ENCODE measurements around the gene BMP4. TPM values are rescaled to one million over a fixed set of nuclear protein-coding genes. Genes with fewer than 3 reads are reported as not detected.

Gene BMP4
- total and polyA plus RNA-seq, 2 experiments from 2014 or later = 2.5 to 3.9 TPM

DNA sequence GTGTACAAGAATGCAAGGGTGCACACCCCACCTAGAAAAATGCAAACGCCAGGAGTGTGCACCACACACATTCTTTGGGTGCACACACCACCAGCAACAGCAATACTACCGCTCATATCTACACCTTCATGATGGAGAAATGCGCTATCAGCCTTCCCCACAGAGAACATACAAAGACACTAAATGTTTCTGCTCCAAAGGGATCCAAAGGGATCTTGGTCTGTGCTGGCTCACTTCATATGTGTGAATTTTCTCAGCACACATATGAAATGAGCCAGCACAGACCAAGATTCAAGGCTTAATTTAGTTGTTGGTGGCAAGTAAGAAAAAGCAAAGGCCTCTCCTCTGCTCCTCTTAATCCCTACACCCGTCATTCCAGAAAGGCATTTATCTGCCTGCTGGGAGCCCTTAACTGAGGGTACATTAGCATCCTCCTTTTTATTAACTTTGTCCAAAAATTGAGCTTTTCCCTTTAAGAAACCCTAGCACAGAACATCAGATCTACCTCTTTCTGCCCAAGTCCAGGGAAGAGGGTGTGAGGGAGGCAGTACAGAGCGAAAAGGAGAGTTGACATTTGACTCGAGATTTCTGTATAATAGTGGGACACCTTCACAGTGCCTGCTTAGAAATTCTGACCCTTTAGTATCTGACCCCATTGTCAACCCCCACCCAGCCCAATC lies 8.3 kb downstream of the BMP4 start:
- Histone ChIP-seq H3K4me3 (peak overlapping the region; percentile 57), H3K27me3 (ENCODE audit: insufficient read depth) (peaks cover 96% of the 10 kb centered on the region), H3K79me2 (replicated peaks; ENCODE audit: insufficient read depth) (no peaks in the 10 kb centered on the region), H2AFZ (no peak overlapping the region), H3K27ac (ENCODE audit: low read depth) (no peak overlapping the region), H3K9me2 (ENCODE audit: insufficient read depth) (no peaks in the 10 kb centered on the region), H4K20me1 (replicated peaks; ENCODE audit: insufficient read depth) (no peaks in the 10 kb centered on the region; the same call in 1 of the 2 replicates), H3K4me1 (ENCODE audit: insufficient read depth) (peaks cover 61% of the 10 kb centered on the region), H3K36me3 (ENCODE audit: insufficient read depth) (no peaks in the 10 kb centered on the region), H3K4me2 (peak overlapping the region; percentile 72), H3F3A (replicated peaks; ENCODE audit: low read depth) (peaks cover 13% of the 10 kb centered on the region; the same call in 1 of the 2 replicates)
- Mint-ChIP-seq H3K9me3 (no peaks in the 10 kb centered on the region), H3K4me1 (peaks cover 65% of the 10 kb centered on the region), H3K36me3 (ENCODE audit: low read depth) (peaks cover 3% of the 10 kb centered on the region; the same call in 1 of the 3 replicates), H3K27me3 (ENCODE audit: insufficient read depth, low read depth, poor library complexity) (peaks cover 87% of the 10 kb centered on the region), H3K4me3 (peak overlapping the region; percentile 77; the same call in 1 of the 3 replicates), H3K27ac (no peak overlapping the region)
- TF ChIP-seq EZH2 (IDR thresholded peaks at IDR 0.05; ENCODE audit: low read depth, unreplicated experiment) (peak; percentile 59), JUNB (IDR thresholded peaks at IDR 0.05; ENCODE audit: unreplicated experiment) (no peak)
- DNase-seq (ENCODE audit: low spot score) (no peak), ATAC-seq (no peak)

DNA sequence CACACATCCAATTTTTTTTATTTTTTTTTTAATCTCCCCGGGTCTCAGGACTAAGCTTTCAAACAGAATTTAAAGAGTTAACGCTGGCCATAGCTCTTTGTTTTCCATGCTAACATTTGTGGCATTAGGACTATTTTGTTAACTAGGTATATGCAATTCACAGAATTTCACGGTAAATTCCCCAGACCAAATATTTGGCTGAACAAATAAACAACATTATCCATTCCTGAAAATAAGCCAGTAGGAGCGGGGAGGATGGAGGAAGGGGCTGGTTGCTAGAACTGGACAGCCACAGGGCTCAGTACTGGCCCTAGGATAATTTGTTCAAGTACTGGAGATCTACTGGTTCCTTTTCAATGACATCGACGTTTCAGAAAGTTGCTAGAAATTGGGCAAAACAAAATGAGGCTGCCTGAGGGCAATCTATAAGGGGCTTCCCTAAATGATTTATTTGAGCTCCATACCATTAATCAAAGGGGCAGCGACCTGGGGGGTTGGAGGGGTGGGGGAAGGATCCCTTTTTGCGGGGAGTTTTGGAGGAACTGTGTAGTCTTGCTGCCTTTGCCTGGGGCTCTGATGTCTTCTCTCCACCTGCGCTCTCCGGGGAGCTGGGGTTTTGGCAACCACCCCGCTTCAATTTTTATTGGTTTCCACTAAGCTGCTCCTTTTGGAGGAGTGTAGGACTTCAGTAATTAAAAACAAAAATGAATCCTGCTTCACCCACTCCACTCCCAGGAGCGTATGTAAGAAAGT lies 9.0 kb downstream of the BMP4 start:
- H3K27ac Mint-ChIP-seq = no peak overlapping the region
- H4K20me1 ChIP-seq (replicated peaks; ENCODE audit: insufficient read depth) = no peaks in the 10 kb centered on the region; the same call in 1 of the 2 replicates

DNA sequence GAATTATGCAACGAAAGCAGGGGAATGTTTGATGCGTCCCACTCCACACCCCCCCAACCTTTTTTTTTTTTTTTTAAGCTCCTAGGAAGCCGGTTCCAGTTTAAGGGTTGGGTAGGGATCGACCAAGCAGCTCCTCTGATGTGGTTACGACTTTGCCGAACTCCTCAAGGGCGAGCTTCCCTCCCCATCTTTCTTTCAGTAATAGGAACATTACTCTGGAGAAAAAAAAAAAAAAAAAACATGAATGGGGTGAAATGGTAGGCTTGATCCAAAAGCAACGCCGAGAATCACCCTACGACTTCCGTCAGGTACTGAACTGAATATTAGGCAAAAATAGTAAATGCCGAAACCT lies 9.6 kb downstream of the BMP4 start:
- H3K79me2 ChIP-seq (replicated peaks; ENCODE audit: insufficient read depth) = no peaks in the 10 kb centered on the region
- H3K4me3 ChIP-seq = peak overlapping the region; percentile 57
- no peaks in the 10 kb centered on the region for H3K36me3 ChIP-seq (ENCODE audit: insufficient read depth)
- H3K27ac ChIP-seq (ENCODE audit: low read depth) = no peak overlapping the region
- ATAC-seq (peak; percentile 8; the same call in 1 of the 3 replicates), DNase-seq (ENCODE audit: low spot score) (peak; percentile 48)
- Mint-ChIP-seq H3K4me3 (peak overlapping the region; percentile 77), H3K4me1 (peaks cover 73% of the 10 kb centered on the region), H3K9me3 (no peaks in the 10 kb centered on the region), H3K36me3 (ENCODE audit: low read depth) (peaks cover 3% of the 10 kb centered on the region; the same call in 1 of the 3 replicates), H3K27me3 (ENCODE audit: insufficient read depth, low read depth, poor library complexity) (peaks cover 75% of the 10 kb centered on the region), H3K27ac (no peak overlapping the region)
- H3F3A ChIP-seq (replicated peaks; ENCODE audit: low read depth) = 0 out of 2 replicates have a peak, but pooled peaks cover 3% of the 10 kb centered on the region
- no peaks in the 10 kb centered on the region; the same call in 1 of the 2 replicates for H4K20me1 ChIP-seq (replicated peaks; ENCODE audit: insufficient read depth)
- H2AFZ ChIP-seq = no peak overlapping the region
- peaks cover 95% of the 10 kb centered on the region for H3K27me3 ChIP-seq (ENCODE audit: insufficient read depth)
- peak overlapping the region; percentile 72 for H3K4me2 ChIP-seq
- H3K4me1 ChIP-seq (ENCODE audit: insufficient read depth) = peaks cover 69% of the 10 kb centered on the region
- no peaks in the 10 kb centered on the region for H3K9me2 ChIP-seq (ENCODE audit: insufficient read depth)
- TF ChIP-seq ZNF331 (CRISPR knock-in tag; IDR thresholded peaks at IDR 0.05; ENCODE audit: low read depth) (no peak), EZH2phosphoT487 (IDR thresholded peaks at IDR 0.05; ENCODE audit: unreplicated experiment) (no peak), EZH2 (IDR thresholded peaks at IDR 0.05; ENCODE audit: low read depth, unreplicated experiment) (no peak), CREB1 (CRISPR knock-in tag; IDR thresholded peaks at IDR 0.05; ENCODE audit: low read depth) (no peak)
- TF ChIP-seq, protein P1, sequence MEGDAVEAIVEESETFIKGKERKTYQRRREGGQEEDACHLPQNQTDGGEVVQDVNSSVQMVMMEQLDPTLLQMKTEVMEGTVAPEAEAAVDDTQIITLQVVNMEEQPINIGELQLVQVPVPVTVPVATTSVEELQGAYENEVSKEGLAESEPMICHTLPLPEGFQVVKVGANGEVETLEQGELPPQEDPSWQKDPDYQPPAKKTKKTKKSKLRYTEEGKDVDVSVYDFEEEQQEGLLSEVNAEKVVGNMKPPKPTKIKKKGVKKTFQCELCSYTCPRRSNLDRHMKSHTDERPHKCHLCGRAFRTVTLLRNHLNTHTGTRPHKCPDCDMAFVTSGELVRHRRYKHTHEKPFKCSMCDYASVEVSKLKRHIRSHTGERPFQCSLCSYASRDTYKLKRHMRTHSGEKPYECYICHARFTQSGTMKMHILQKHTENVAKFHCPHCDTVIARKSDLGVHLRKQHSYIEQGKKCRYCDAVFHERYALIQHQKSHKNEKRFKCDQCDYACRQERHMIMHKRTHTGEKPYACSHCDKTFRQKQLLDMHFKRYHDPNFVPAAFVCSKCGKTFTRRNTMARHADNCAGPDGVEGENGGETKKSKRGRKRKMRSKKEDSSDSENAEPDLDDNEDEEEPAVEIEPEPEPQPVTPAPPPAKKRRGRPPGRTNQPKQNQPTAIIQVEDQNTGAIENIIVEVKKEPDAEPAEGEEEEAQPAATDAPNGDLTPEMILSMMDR (conservative IDR thresholded peaks at IDR 0.05; ENCODE audit: low read depth in 2 of 2) = no peak

More for the DNA sequence above, 9.0 kb downstream of the BMP4 start:
- peak overlapping the region; percentile 77 for H3K4me3 Mint-ChIP-seq
- peaks cover 64% of the 10 kb centered on the region for H3K4me1 ChIP-seq (ENCODE audit: insufficient read depth)
- H3K79me2 ChIP-seq (replicated peaks; ENCODE audit: insufficient read depth) = no peaks in the 10 kb centered on the region
- no peak overlapping the region for H3K27ac ChIP-seq (ENCODE audit: low read depth)
- peaks cover 71% of the 10 kb centered on the region for H3K4me1 Mint-ChIP-seq
- peak; percentile 60 for TF ChIP-seq EZH2 (IDR thresholded peaks at IDR 0.05; ENCODE audit: low read depth, unreplicated experiment)
- TF ChIP-seq, protein P1 (conservative IDR thresholded peaks at IDR 0.05; ENCODE audit: low read depth in 2 of 2) = no peak
- peak overlapping the region; percentile 72 for H3K4me2 ChIP-seq
- H3F3A ChIP-seq (replicated peaks; ENCODE audit: low read depth) = peaks cover 8% of the 10 kb centered on the region; the same call in 1 of the 2 replicates
- ATAC-seq (no peak), DNase-seq (ENCODE audit: low spot score) (no peak)
- H3K4me3 ChIP-seq = peak overlapping the region; percentile 57
- H3K27me3 Mint-ChIP-seq (ENCODE audit: insufficient read depth, low read depth, poor library complexity) = peaks cover 81% of the 10 kb centered on the region
- H3K9me3 Mint-ChIP-seq = no peaks in the 10 kb centered on the region
- H3K36me3 Mint-ChIP-seq (ENCODE audit: low read depth) = peaks cover 3% of the 10 kb centered on the region; the same call in 1 of the 3 replicates
- H3K36me3 ChIP-seq (ENCODE audit: insufficient read depth) = no peaks in the 10 kb centered on the region
- no peaks in the 10 kb centered on the region for H3K9me2 ChIP-seq (ENCODE audit: insufficient read depth)
- H2AFZ ChIP-seq = no peak overlapping the region
- H3K27me3 ChIP-seq (ENCODE audit: insufficient read depth) = peaks cover 95% of the 10 kb centered on the region
